ENCODE measurements around the gene ANKRD10.

DNA sequence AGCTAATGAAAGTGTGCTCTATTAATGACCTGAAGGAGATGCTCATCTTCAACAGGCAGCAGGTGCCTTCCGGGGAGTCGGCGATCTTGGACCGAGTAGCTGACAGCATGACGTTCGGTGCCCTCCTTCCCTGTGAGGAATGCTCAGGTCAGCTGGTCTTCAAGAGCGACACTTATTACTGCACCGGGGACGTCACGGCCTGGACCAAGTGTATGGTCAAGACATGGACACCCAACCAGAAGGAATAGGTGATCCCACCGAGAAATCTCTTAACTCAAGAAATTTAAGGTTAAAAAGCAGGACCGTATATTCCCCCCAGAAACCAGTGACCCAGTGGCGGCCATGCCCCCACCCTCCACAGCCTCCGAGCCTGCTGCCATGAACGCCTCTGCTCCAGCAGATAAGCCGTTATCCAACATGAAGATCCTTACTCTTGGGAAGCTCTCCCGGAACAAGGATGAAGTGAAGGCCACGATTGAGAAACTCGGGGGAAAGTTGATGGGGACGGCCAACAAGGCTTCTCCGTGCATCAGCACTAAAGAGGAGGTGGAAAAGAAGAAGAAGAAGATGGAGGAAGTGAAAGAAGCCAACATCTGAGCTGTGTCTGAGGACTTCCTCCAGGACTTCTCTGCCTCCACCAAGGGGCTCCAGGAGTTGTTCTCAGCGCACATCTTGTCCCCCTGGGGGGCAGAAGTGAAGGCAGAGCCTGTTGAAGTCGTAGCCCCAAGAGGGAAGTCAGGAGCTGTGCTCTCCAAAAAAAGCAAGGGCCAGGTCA is 22.8 kb upstream of the ANKRD10 start:
- no peak for TF ChIP-seq EP300 (IDR thresholded peaks at IDR 0.05; ENCODE audit: borderline replicate concordance in 1 of 2, low read depth in 2 of 2, low read length in 2 of 2)
- TF ChIP-seq CTCF (IDR thresholded peaks at IDR 0.05; ENCODE audit: control extremely low read depth in 1 of 3, insufficient read depth in 1 of 3, low read depth in 1 of 3, low read length in 3 of 3): no peak
- TF ChIP-seq CEBPB (IDR thresholded peaks at IDR 0.05; ENCODE audit: low read depth, low read length): no peak
- no peak for TF ChIP-seq TAF1 (IDR thresholded peaks at IDR 0.05; ENCODE audit: low read depth, low read length)
- no peak for TF ChIP-seq FOSL1 (IDR thresholded peaks at IDR 0.05; ENCODE audit: insufficient read depth, low read depth, low read length)
- TF ChIP-seq POLR2AphosphoS5 (IDR thresholded peaks at IDR 0.05; ENCODE audit: low read depth, low read length): no peak
- TF ChIP-seq POLR2A (IDR thresholded peaks at IDR 0.05; ENCODE audit: control extremely low read depth in 1 of 2, low read depth in 2 of 2, low read length in 2 of 2): no peak
- TF ChIP-seq MAX (IDR thresholded peaks at IDR 0.05): no peak
- TF ChIP-seq RAD21 (IDR thresholded peaks at IDR 0.05 in 1 of 2, conservative IDR thresholded peaks at IDR 0.05 in 1 of 2; ENCODE audit: low read depth in 2 of 2, low read length in 2 of 2): no peak
- no peak for TF ChIP-seq JUN (IDR thresholded peaks at IDR 0.05; ENCODE audit: low read depth, low read length)
- no peak for TF ChIP-seq TCF12 (IDR thresholded peaks at IDR 0.05; ENCODE audit: low read depth, low read length)

Data from H1 (cell line).